ENCODE measurements around the gene MOB1B. TPM values are rescaled to one million over a fixed set of nuclear protein-coding genes. Genes with fewer than 3 reads are reported as not detected.
"Not testable (repeated sequence)": the region's sequence is repeated elsewhere in the genome, so short reads cannot be mapped to it uniquely, and the experiment has no call there.

MOB1B gene
- total and polyA plus RNA-seq, 10 of the 15 experiments (the other 5 are each of a cell fraction or from before 2014, with no cell fraction given), result 1.9 to 11.4 (median 6.1) TPM

DNA sequence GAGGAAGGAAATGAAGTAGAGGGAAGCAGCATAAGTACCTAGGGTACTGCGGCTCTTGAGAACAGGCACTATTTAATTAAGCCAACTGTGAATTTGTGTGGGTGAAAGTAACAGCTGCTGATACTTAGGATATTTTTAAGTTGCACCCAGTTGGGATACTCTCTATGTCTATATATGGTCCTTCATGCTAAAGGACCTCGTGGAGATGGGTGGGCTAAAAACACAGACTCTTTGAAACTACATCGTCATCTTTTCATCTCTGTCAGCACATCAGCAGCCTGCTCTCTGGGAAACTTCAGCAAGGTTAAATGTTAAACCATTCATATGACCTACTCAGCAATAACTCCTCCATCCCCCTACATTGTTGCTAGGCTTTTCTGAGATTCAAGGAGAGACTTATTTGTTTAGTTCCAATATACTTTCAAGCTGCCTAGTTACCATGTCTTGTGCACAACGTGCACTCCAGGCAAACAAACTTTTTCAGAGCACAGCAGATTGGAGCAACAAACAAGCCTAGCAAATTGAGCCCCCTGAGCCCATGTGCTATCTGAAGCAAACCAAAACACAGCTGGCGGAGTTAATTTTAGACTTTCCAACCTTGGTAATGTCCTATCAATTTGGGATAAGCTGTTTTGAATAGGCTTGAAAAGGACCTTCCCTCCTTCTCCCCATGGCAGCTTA lies 6.2 kb upstream of the MOB1B start (continued):
- TF ChIP-seq SMARCA5 (IDR thresholded peaks at IDR 0.05), result no peak
- no peak for TF ChIP-seq CREM (IDR thresholded peaks at IDR 0.05; ENCODE audit: low read depth)
- TF ChIP-seq NR2F1 (conservative IDR thresholded peaks at IDR 0.05), result no peak
- TF ChIP-seq CBX5 (IDR thresholded peaks at IDR 0.05; ENCODE audit: low read depth), result no peak
- TF ChIP-seq RUNX3 (IDR thresholded peaks at IDR 0.05; ENCODE audit: low read length), result 0 out of 2 replicates have a peak, but pooled peaks have one; percentile 8

DNA sequence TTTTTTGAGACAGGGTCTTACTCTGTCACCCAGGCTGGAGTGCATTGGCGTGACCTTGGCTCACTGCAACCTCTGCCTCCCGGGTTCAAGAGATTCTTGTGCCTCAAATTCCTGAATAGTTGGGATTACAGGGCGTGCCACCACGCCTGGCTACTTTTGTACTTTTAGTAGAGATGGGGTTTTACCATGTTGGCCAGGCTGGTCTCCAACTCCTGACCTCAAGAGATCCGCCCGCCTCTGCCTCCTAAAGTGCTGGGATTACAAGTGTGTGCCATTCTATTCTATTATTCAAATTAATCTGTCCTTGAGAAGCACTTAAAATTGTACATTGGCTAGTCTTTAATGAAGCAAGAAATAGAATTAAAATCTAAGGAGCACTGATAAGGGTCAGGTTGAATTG lies 3.6 kb upstream of the MOB1B start:
- POLR2A ChIA-PET; BruUV-seq (replicated peaks); ATAC-seq; FAIRE-seq; H4K20me1 ChIP-seq (ENCODE audit: control insufficient read depth, insufficient read depth); H3K4me3 ChIP-seq; H3K9ac ChIP-seq (ENCODE audit: control insufficient read depth, insufficient read depth, low read length); H3K4me2 ChIP-seq (ENCODE audit: control insufficient read depth, insufficient read depth); H2AFZ ChIP-seq (ENCODE audit: control insufficient read depth, low read depth, low read length); RAD21 ChIA-PET (ENCODE audit: unreplicated experiment); intact Hi-C loops (cut with micrococcal nuclease; ENCODE audit: unreplicated experiment); CTCF ChIA-PET; H3K36me3 ChIP-seq (ENCODE audit: control insufficient read depth in 2 of 2, insufficient read depth in 2 of 2, low read length in 1 of 2); H3K79me2 ChIP-seq (ENCODE audit: control insufficient read depth, insufficient read depth, low read length); H3K4me1 ChIP-seq (ENCODE audit: control insufficient read depth, insufficient read depth, low read length); DNase-seq (ENCODE audit: low read depth, low spot score); H3K27me3 ChIP-seq (replicated peaks in 1 of 2; ENCODE audit: control insufficient read depth in 2 of 2, insufficient read depth in 2 of 2, low read length in 1 of 2); H3K27ac ChIP-seq (ENCODE audit: control insufficient read depth, insufficient read depth); H3K9me3 ChIP-seq (replicated peaks; ENCODE audit: control insufficient read depth, insufficient read depth, low read length); in situ Hi-C loops (cut with MboI): not testable (repeated sequence)
- 83% methylated on average over 6 of the region's 6 CpGs for WGBS (ENCODE audit: insufficient coverage, insufficient replicate concordance, low lambda C conversion rate, missing lambda C conversion rate)
- SMC1A ChIA-PET (ENCODE audit: uncharacterized antibody, unreplicated experiment), result interaction anchor here (1.5 kb wide), 1 partner anchor 26 kb away, joined by 3 read pairs; no protein-coding TSS in a partner anchor

DNA sequence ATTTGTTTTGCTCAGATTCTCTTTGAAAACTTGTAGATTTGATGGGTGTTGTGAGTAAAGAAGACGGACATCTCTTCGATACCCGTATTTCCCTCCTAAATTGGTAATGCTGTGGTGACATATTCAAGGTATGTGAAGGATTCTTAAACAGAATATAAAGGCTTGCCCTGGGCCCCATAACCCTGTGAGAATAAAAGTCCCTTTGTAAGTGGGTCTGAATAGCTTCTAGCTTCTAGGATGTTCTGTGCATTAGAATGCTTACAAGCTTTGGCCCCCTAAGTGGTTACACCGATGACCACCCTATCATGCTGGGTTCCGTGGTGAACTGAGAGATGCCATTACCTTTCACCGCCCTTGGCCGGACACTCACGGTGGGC lies 574 bp upstream of the MOB1B start:
- Histone ChIP-seq H3K27ac (ENCODE audit: control insufficient read depth, insufficient read depth) (peak overlapping the region; percentile 34; the same call in 1 of the 2 replicates), H3K9ac (ENCODE audit: control insufficient read depth, insufficient read depth, low read length) (peak overlapping the region; percentile 66), H2AFZ (ENCODE audit: control insufficient read depth, low read depth, low read length) (peak overlapping the region; percentile 98), H3K36me3 (ENCODE audit: control insufficient read depth in 2 of 2, insufficient read depth in 2 of 2, low read length in 1 of 2) (no peaks in the 10 kb centered on the region), H3K4me2 (ENCODE audit: control insufficient read depth, insufficient read depth) (peak overlapping the region; percentile 97), H3K9me3 (replicated peaks; ENCODE audit: control insufficient read depth, insufficient read depth, low read length) (no peaks in the 10 kb centered on the region), H3K4me1 (ENCODE audit: control insufficient read depth, insufficient read depth, low read length) (no peaks in the 10 kb centered on the region), H3K4me3 (peak overlapping the region; percentile 99), H3K27me3 (replicated peaks in 1 of 2; ENCODE audit: control insufficient read depth in 2 of 2, insufficient read depth in 2 of 2, low read length in 1 of 2) (no peaks in the 10 kb centered on the region), H4K20me1 (ENCODE audit: control insufficient read depth, insufficient read depth) (no peaks in the 10 kb centered on the region), H3K79me2 (ENCODE audit: control insufficient read depth, insufficient read depth, low read length) (peaks cover 7% of the 10 kb centered on the region)
- ChIA-PET SMC1A (ENCODE audit: uncharacterized antibody, unreplicated experiment) (interaction anchor here (0.7 to 2.0 kb wide), 18 partner anchors 23 to 213 kb away, joined by 3 to 10 read pairs (median 4); partner anchors contain the start of genes DCK, GRSF1 and UTP3), POLR2A (interaction anchor here (0.9 to 2.0 kb wide), 11 partner anchors 24 to 109 kb away, joined by 3 to 10 read pairs (median 4); partner anchors contain the start of gene DCK), RAD21 (ENCODE audit: unreplicated experiment) (interaction anchor here (0.9 to 2.0 kb wide), 17 partner anchors 16 to 250 kb away, joined by 3 to 13 read pairs (median 5); partner anchors contain the start of gene DCK), CTCF (interaction anchor here (0.9 to 2.4 kb wide), 12 partner anchors 23 to 249 kb away, joined by 3 to 11 read pairs (median 4); partner anchors contain the start of gene DCK)
- no TSS peak for BruUV-seq (replicated peaks)
- 3% methylated on average over 8 of the region's 8 CpGs for WGBS (ENCODE audit: insufficient coverage, insufficient replicate concordance, low lambda C conversion rate, missing lambda C conversion rate)
- in situ Hi-C loops (cut with MboI) (no loop called here), intact Hi-C loops (cut with micrococcal nuclease; ENCODE audit: unreplicated experiment) (no loop called here)
- no peak for FAIRE-seq
- ATAC-seq, result no peak
- DNase-seq (ENCODE audit: low read depth, low spot score), result no peak
- no peak for TF ChIP-seq IKZF1 (conservative IDR thresholded peaks at IDR 0.05)
- TF ChIP-seq PAX5 (IDR thresholded peaks at IDR 0.05; ENCODE audit: borderline replicate concordance, low read depth, low read length), result no peak
- TF ChIP-seq, protein P1, sequence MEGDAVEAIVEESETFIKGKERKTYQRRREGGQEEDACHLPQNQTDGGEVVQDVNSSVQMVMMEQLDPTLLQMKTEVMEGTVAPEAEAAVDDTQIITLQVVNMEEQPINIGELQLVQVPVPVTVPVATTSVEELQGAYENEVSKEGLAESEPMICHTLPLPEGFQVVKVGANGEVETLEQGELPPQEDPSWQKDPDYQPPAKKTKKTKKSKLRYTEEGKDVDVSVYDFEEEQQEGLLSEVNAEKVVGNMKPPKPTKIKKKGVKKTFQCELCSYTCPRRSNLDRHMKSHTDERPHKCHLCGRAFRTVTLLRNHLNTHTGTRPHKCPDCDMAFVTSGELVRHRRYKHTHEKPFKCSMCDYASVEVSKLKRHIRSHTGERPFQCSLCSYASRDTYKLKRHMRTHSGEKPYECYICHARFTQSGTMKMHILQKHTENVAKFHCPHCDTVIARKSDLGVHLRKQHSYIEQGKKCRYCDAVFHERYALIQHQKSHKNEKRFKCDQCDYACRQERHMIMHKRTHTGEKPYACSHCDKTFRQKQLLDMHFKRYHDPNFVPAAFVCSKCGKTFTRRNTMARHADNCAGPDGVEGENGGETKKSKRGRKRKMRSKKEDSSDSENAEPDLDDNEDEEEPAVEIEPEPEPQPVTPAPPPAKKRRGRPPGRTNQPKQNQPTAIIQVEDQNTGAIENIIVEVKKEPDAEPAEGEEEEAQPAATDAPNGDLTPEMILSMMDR (IDR thresholded peaks at IDR 0.05 in 2 of 3, conservative IDR thresholded peaks at IDR 0.05 in 1 of 3; ENCODE audit: control insufficient read depth in 2 of 3, extremely low read depth in 1 of 3, insufficient read depth in 1 of 3, low read depth in 3 of 3, low read length in 3 of 3), result no peak
- no peak for TF ChIP-seq POU2F2 (IDR thresholded peaks at IDR 0.05; ENCODE audit: borderline replicate concordance, low read depth, low read length)
- no peak for TF ChIP-seq SIN3A (IDR thresholded peaks at IDR 0.05; ENCODE audit: low read depth, low read length)
- TF ChIP-seq SKIL (IDR thresholded peaks at IDR 0.05; ENCODE audit: low read depth, poor library complexity, severe bottlenecking), result no peak
- TF ChIP-seq TAF1 (IDR thresholded peaks at IDR 0.05; ENCODE audit: borderline replicate concordance, low read depth, low read length), result no peak
